HG03439 (cell line): ENCODE measurements around the gene MGAT5B.
"Not testable (repeated sequence)": the region's sequence is repeated elsewhere in the genome, so short reads cannot be mapped to it uniquely, and the experiment has no call there.

Source experiments
- ATAC-seq: cut with Tn5 transposase; IDR thresholded peaks from one replicate; pipeline ENCODE4 v1.9.1; 2021; ENCODE audit warnings: mild to moderate bottlenecking, moderate library complexity; ENCODE audit not compliant: unreplicated experiment

The MGAT5B gene

DNA sequence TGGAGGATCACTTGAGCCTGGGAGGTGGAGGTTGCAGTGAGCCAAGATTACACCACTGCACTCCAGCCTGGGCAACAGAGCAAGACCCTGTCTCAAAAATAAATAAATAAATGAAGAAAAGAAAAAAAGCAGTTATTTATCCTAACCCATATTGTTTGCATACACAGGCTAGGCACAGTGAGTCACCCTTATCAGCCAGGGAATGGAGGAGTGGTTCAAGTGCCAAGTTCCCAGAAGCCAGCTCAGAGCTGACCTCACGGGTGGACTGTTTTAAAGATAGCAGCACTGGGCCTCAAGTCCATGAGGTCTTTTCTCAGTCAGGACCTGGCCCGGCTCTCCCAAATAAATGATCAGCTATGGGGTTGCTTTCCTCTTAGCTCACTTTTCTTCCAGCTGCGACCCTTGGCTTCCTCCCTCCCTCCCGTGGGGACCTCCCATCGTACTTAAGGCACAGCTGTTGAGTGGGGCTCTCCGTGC, 22.6 kb upstream of the MGAT5B start:
- no peak for ATAC-seq

- no peak for ATAC-seq
Observed at GRCh38 chr17:76847031-76847430, 21.2 kb upstream of the MGAT5B start.

DNA sequence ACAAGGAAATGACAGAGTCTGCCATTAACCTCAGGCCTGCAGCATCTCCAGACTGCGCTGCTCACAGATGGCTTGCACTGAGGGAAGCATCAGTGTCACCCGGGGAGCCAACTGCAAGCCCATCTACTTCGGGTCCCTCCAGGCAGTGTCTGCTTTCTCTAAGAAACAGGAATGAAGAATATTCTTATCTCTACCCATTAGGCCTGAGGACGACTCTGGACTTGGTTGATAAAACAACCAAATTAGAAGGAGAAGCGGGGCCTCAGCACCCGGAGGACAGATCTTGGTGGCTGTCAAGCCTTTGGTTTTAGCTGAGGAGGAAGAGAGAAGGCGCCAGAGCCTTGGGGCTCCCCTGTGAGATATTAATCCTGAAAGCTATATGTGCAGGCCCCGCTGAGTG, 19.5 kb upstream of the MGAT5B start:
- ATAC-seq = no peak

DNA sequence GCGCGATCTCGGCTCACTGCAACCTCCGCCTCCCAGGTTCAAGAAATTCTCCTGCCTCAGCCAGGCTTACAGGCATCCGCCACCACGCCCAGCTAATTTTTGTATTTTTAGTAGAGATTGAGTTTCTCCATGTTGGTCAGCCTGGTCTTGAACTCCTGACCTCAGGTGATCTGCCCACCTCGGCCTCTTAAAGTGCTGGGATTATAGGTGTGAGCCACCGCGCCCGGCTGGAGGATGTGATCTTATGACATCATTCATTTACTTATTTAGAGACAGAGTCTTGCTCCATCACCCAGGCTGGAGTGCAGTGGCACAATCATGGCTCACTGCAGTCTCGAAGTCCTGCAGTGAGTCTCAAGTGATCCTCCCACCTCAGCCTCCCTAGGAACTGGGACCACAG, 19.0 kb upstream of the MGAT5B start:
- ATAC-seq = not testable (repeated sequence)

GRCh38 chr17:76852843-76853242, 15.4 kb upstream of the MGAT5B start:
- ATAC-seq = no peak

GRCh38 chr17:76855105-76855504, 13.1 kb upstream of the MGAT5B start:
- no peak for ATAC-seq

DNA sequence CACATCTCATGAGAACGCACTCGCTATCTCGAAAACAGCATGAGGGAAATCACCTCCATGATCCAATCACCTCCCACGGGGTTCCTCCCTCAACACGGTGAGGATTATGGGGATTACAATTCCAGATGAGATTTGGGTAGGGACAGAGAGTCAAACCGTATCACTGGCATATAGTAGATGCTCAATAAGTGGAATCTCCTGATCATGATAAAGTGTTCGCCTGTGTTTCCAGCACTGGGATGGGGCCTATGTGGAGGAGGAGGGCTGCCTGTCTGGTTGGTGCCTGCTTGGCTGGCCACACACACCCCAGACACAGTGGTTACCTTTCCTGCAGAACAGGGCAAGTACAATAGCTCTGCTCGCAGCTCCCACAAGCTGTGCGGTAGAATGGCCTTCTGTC, 6.1 kb upstream of the MGAT5B start:
- ATAC-seq = no peak

- no peak for ATAC-seq
Observed at GRCh38 chr17:76862494-76862893, 5.7 kb upstream of the MGAT5B start.

GRCh38 chr17:76864024-76864423, 4.2 kb upstream of the MGAT5B start:
- ATAC-seq = no peak

DNA sequence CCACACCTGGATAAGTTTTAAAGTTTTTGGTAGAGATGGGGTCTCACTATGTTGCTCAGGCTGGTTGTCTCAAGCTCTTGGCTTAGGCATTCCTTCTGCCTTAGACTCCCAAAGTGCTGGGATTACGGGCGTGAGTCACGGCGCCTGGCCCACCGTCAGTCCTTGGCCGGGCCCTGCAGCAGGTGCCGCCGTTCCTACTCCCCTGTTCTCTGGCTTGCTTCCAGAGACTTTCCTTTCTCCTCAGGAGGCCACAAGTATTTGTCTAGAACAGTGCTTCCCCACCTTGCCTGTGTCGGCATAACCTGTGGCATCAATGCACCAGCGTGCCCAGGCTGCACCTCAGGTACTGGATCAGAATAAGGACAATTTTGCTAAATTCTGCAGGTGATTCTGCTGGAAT, 3.0 kb upstream of the MGAT5B start:
- ATAC-seq = no peak

GRCh38 chr17:76866203-76866602, 2.0 kb upstream of the MGAT5B start:
- no peak for ATAC-seq

GRCh38 chr17:76866774-76867577, 1.2 kb upstream of the MGAT5B start:
- no peak for ATAC-seq

DNA sequence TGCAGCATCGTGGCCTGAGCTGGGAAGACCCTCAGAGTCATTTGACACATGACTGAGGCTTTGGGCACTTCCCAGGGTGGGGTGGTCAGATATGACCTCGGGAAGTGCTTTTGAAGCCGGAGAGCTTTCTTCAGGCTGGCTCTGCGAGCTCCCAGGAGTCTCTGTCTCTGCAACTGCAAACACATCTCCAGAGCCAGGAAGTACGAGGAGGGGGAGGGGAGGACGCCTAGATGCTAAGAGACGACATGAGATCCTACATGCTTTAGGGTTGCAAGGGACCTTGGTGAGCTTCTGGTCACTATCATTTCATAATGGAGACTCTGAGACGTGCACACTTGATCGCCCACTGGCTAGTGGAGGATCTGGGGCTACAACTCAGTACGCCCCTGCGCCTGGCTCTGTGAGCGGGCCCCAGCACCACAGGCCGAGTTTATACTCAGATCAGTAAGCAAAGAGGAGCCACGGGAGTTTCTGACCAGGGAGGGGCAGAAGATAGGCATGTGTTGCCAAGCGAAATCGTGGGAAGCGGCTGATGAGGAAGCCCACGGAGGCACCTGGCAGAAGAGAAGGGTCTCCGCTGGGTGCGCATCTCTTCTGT, 527 bp upstream of the MGAT5B start:
- ATAC-seq = no peak

- ATAC-seq = no peak
Observed at GRCh38 chr17:76868669-76869495, 678 bp downstream of the MGAT5B start.

DNA sequence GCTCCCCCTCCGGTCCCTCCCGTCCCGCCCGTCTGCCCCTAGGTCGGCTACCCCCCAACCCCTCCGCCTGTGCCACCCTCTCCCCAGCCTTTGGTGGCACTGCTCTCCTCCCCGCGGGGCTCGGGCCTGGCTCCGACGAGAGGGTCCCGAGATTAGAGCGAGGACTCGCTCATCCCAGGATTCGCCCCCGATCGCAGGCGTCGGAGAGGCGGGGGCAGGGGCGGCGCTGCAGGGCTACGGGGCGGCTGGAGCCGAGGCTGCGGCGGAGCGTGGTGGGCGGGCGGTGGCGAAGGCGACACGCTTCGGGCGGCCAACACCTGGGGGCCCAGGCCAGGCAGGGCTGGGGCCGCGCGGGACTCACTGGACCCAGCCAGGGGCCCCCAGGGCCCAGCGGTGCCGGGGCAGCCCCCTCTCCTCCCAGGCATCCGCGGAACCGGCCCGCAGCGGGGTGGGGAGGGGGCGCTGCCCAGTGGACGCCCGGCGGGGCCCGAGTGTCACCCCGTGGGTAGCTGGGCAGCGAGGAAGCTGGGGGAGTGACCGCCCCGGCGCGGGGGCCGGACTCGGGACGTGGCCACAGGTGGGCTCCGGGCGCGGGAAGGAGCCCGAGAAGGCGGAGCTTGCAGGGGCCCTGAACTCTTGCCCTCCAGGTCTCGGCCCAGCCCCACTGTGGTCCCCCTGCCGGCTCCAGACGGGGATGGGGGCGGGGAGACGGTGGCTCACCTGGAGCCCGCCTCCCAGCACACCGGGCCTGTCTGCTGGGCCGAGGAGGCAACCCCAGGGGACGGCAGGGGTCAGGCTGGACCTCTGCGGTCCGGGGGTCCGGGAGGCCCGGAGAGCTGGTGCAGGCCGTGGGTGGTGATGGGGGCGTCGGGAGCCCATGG, 1.5 kb downstream of the MGAT5B start:
- no peak for ATAC-seq

DNA sequence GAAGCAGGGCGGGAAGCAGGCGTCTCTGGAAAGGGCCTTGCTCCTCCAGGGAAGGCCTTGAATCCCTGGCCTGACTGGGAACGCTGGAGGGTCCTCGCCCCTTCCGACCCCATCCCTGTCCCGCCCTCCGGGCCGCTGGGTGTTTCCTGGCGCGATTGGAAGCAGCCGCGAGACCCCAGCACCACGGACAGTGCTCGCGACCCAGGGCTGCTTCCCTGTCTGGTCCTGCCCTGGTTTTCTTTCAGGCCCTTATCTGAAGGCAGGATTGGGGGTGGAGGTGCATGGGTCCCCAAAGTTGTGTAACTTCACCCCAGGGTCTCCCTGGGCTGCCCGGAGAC, 2.1 kb downstream of the MGAT5B start:
- no peak for ATAC-seq

DNA sequence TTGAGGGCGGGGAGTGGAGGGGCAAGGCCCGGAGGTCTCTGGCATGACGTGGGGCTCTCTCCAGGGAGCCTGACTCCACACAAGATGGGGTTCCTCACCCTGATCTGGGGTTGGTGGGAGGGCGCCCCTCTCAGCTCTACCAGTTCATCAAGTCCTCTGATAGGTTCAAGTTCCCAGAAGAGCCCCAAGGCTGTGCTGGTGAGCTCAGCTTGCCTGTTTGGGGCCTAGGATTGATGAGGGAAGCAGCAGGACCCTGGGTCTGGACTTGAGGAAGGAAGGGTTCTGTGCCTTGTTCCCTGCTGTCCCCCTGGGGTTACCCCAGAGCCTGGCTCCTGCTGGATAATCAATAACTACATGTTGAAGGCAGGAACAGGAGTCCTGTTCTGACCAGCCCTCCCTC, 3.5 kb downstream of the MGAT5B start:
- no peak for ATAC-seq

DNA sequence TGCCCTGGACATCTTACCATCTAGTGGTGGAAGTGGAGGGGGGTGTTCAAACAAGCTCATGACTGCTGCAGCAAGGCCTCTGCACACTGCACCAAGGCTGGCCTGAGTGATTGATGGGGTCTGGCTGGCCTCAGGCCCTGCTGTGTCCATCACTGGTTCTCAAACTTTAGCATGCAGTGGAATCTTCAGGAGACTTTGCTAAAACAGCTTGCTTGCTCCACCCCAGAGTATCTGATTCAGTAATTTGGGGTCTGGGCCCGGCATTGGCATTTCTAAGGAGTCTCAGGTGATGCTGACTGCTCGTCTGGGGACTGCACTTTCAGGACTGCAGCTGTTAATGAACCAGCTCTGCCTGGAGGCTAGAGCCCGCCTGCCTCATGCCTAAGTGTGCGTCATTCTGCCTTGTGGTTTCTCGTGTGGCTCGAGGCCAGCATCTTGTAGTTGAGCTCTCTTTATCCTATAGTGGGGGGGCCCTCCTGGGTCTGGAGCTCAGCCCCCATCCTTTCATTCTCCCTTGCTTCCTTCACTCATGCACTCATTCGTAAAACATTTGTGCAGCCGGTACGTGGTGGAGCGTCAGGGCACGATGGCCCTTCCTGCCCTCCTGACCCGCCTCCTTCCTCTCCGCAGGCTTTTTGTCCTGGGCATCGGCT, 4.1 kb downstream of the MGAT5B start:
- no peak for ATAC-seq

DNA sequence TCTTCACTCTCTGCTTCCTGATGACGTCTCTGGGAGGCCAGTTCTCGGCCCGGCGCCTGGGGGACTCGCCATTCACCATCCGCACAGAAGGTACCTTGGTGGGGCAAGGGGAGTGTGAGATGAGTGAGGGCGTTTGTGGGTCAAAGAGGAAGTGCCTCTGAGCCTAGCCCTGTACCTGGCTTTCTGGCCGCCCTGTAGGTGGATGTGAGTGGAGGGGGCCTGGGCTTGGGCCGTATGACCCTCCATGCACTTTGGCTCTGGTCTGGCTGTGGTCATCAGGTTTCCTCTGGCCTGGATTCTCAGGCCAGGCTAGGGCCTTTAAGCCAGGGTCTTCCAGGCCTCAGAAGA, 4.6 kb downstream of the MGAT5B start:
- ATAC-seq = no peak

GRCh38 chr17:76873856-76874255, 5.7 kb downstream of the MGAT5B start:
- ATAC-seq = no peak
